Thyroid gland (tissue), 4 donors: ENCODE measurements around the gene CEP350. TPM values are rescaled to one million over a fixed set of nuclear protein-coding genes. Genes with fewer than 3 reads are reported as not detected.

Experiments used
- DNase-seq, 2 donors: peaks; one replicate each; pipeline ENCODE4 v3.0.0-alpha.2; 2019
- H3K27ac ChIP-seq, 3 donors: fragments of 200-600 bp; sonication (generic); 1 replicate in 2 of 3; 2 replicates in 1 of 3; pipeline ENCODE4 v1.5.1; 2016 to 2019; ENCODE audit warnings: mild to moderate bottlenecking in 1 of 3, moderate library complexity in 1 of 3
- H3K27me3 ChIP-seq: fragments of 200-600 bp; sonication (generic); one replicate; pipeline ENCODE4 v1.5.1; 2019
- H3K36me3 ChIP-seq, 2 donors: fragments of 200-600 bp; sonication (generic); one replicate each; pipeline ENCODE4 v1.5.1; 2016 to 2019
- H3K4me1 ChIP-seq, 2 donors: fragments of 200-600 bp; sonication (generic); one replicate each; pipeline ENCODE4 v1.5.1; 2017 to 2019
- H3K4me3 ChIP-seq, 3 donors: fragments of 200-600 bp; sonication (generic); replicated peaks in 1 of 3; 1 replicate in 2 of 3; 2 replicates in 1 of 3; pipeline ENCODE4 v1.5.1; 2016; ENCODE audit warnings: mild to moderate bottlenecking in 1 of 3
- H3K9me3 ChIP-seq: fragments of 200-600 bp; sonication (generic); one replicate; pipeline ENCODE4 v1.5.1; 2017
- CTCF ChIP-seq, 6 experiments: fragments of 200-600 bp in 3 of 6; fragments of 450-650 bp in 3 of 6; sonication (generic) in 3 of 6; IDR thresholded peaks; one replicate each; pipeline ENCODE4 v1.5.1; 2016 to 2019; ENCODE audit warnings: antibody characterized with exemption in 6 of 6, mild to moderate bottlenecking in 2 of 6, inconsistent platforms in 1 of 6, moderate library complexity in 1 of 6
- POLR2A ChIP-seq, 2 donors: fragments of 450-650 bp; IDR thresholded peaks; one replicate each; pipeline ENCODE4 v1.6.1; 2017; ENCODE audit warnings: antibody characterized with exemption in 2 of 2, mild to moderate bottlenecking in 2 of 2, moderate library complexity in 1 of 2
- WGBS, 2 donors: methylation state at CpG; one replicate each; pipeline ENCODE4 v1.1.5; 2017; 5-methylcytosine and 5-hydroxymethylcytosine counted together
- intact Hi-C: fragments of 100-400 bp; cut with DNase I; formaldehyde crosslinking; loops from one replicate; pipeline ENCODE4 v1.15.1; 2023
- total RNA-seq, 4 donors: library from RNA; depleted of rRNA; stranded (reverse); fragments of >200 nt; gene quantifications; one replicate each; pipeline ENCODE4 v1.2.3, GENCODE V29; 2016

CEP350 gene
- total RNA-seq, 4 donors from 2014 or later: 58.3 to 78.1 (median 65.2) TPM

- Histone ChIP-seq H3K4me1 (no peaks in the 10 kb centered on the region), H3K4me3 (no peak overlapping the region), H3K27me3 (no peaks in the 10 kb centered on the region), H3K36me3 (no peaks in the 10 kb centered on the region), H3K9me3 (no peaks in the 10 kb centered on the region), H3K27ac (no peak overlapping the region)
- no peak for TF ChIP-seq POLR2A (IDR thresholded peaks at IDR 0.05)
- TF ChIP-seq CTCF (IDR thresholded peaks at IDR 0.05): no peak
- 76 to 84% methylated on average over 6 of the region's 6 CpGs for WGBS, 2 donors
- DNase-seq: no peak
- intact Hi-C loops: no loop called here
Observed at GRCh38 chr1:180144659-180145357, 190.2 kb downstream of the CEP350 start.

- Histone ChIP-seq H3K4me3 (no peak overlapping the region), H3K4me1 (no peaks in the 10 kb centered on the region), H3K27ac (no peak overlapping the region), H3K36me3 (no peaks in the 10 kb centered on the region), H3K27me3 (no peaks in the 10 kb centered on the region), H3K9me3 (no peaks in the 10 kb centered on the region)
- intact Hi-C loops: no loop called here
- DNase-seq: no peak
- 90 to 99% methylated on average over 3 of the region's 3 CpGs for WGBS, 2 donors
- TF ChIP-seq POLR2A (IDR thresholded peaks at IDR 0.05): no peak
Observed at GRCh38 chr1:180145446-180145845, 190.8 kb downstream of the CEP350 start.

- 67 to 68% methylated on average over 1 of the region's 1 CpG for WGBS, 2 donors
- Histone ChIP-seq H3K4me1 (peaks cover 0 to 12% of the 10 kb centered on the region in 2 donors), H3K4me3 (no peak overlapping the region), H3K9me3 (no peaks in the 10 kb centered on the region), H3K36me3 (no peaks in the 10 kb centered on the region), H3K27me3 (no peaks in the 10 kb centered on the region), H3K27ac (no peak overlapping the region)
- no peak for TF ChIP-seq CTCF (IDR thresholded peaks at IDR 0.05)
- no peak for TF ChIP-seq POLR2A (IDR thresholded peaks at IDR 0.05)
- DNase-seq: no peak
- intact Hi-C loops: no loop called here
Observed at GRCh38 chr1:180150982-180151381, 196.4 kb downstream of the CEP350 start.

GRCh38 chr1:180151508-180151907, 196.9 kb downstream of the CEP350 start:
- 77 to 80% methylated on average over 3 of the region's 3 CpGs for WGBS, 2 donors
- Histone ChIP-seq H3K4me3 (no peak overlapping the region), H3K36me3 (no peaks in the 10 kb centered on the region), H3K4me1 (peaks cover 0 to 12% of the 10 kb centered on the region in 2 donors), H3K27me3 (no peaks in the 10 kb centered on the region), H3K27ac (no peak overlapping the region), H3K9me3 (no peaks in the 10 kb centered on the region)
- TF ChIP-seq CTCF (IDR thresholded peaks at IDR 0.05): no peak
- TF ChIP-seq POLR2A (IDR thresholded peaks at IDR 0.05): no peak
- DNase-seq: no peak
- intact Hi-C loops: no loop called here

GRCh38 chr1:180152588-180152987, 198.0 kb downstream of the CEP350 start:
- intact Hi-C loops: no loop called here
- Histone ChIP-seq H3K4me1 (peaks cover 0 to 12% of the 10 kb centered on the region in 2 donors), H3K27ac (no peak overlapping the region), H3K27me3 (no peaks in the 10 kb centered on the region), H3K36me3 (no peaks in the 10 kb centered on the region), H3K4me3 (no peak overlapping the region), H3K9me3 (no peaks in the 10 kb centered on the region)
- TF ChIP-seq POLR2A (IDR thresholded peaks at IDR 0.05) (no peak), CTCF (IDR thresholded peaks at IDR 0.05) (no peak)
- 89 to 92% methylated on average over 6 of the region's 6 CpGs for WGBS, 2 donors
- DNase-seq: no peak
